Gastrocnemius medialis (tissue), 4 donors: ENCODE measurements around the gene GOPC.

Experiments
- POLR2A ChIP-seq, 2 donors: fragments of 450-650 bp; IDR thresholded peaks; one replicate each; pipeline ENCODE4 v1.6.1; 2017; ENCODE audit warnings: antibody characterized with exemption in 2 of 2, mild to moderate bottlenecking in 2 of 2, moderate library complexity in 2 of 2
- TF ChIP-seq, protein P1 (sequence below), 5 experiments: fragments of 450-650 bp in 3 of 5; fragments of 200-600 bp in 2 of 5; sonication (generic) in 2 of 5; IDR thresholded peaks in 4 of 5; conservative IDR thresholded peaks in 1 of 5; 1 replicate in 4 of 5; 2 replicates in 1 of 5; pipeline ENCODE4 v1.5.1; 2016 to 2019; ENCODE audit warnings: antibody characterized with exemption in 5 of 5, mild to moderate bottlenecking in 3 of 5, moderate library complexity in 3 of 5

GRCh38 chr6:117601811-117602150, 530 bp downstream of the GOPC start:
- no peak for TF ChIP-seq POLR2A (IDR thresholded peaks at IDR 0.05)
- TF ChIP-seq, protein P1, sequence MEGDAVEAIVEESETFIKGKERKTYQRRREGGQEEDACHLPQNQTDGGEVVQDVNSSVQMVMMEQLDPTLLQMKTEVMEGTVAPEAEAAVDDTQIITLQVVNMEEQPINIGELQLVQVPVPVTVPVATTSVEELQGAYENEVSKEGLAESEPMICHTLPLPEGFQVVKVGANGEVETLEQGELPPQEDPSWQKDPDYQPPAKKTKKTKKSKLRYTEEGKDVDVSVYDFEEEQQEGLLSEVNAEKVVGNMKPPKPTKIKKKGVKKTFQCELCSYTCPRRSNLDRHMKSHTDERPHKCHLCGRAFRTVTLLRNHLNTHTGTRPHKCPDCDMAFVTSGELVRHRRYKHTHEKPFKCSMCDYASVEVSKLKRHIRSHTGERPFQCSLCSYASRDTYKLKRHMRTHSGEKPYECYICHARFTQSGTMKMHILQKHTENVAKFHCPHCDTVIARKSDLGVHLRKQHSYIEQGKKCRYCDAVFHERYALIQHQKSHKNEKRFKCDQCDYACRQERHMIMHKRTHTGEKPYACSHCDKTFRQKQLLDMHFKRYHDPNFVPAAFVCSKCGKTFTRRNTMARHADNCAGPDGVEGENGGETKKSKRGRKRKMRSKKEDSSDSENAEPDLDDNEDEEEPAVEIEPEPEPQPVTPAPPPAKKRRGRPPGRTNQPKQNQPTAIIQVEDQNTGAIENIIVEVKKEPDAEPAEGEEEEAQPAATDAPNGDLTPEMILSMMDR (IDR thresholded peaks at IDR 0.05 in 4 of 5, conservative IDR thresholded peaks at IDR 0.05 in 1 of 5) = no peak
